Activated CD4-positive, alpha-beta T cell treated with anti-CD3 and anti-CD28 coated beads, Interleukin-2, amount 50 U/mL, for 16 hours (primary cell): ENCODE data around the gene TNKS2.
"Not testable (repeated sequence)": the region's sequence is repeated elsewhere in the genome, so short reads cannot be mapped to it uniquely, and the experiment has no call there.

ENCODE experiments used
- DNase-seq: peaks from one replicate; pipeline ENCODE4 v3.0.0-alpha.2; 2020

Gene TNKS2

GRCh38 chr10:91879515-91880170, 81.4 kb downstream of the TNKS2 start:
- DNase-seq: no peak

GRCh38 chr10:91880310-91880709, 82.1 kb downstream of the TNKS2 start:
- no peak for DNase-seq

GRCh38 chr10:91883549-91884444, 85.6 kb downstream of the TNKS2 start:
- DNase-seq: no peak

GRCh38 chr10:91884536-91884935, 86.3 kb downstream of the TNKS2 start:
- no peak for DNase-seq

- no peak for DNase-seq
Measured at GRCh38 chr10:91885362-91886079, 87.3 kb downstream of the TNKS2 start.

- no peak for DNase-seq
Measured at GRCh38 chr10:91886954-91887271, 88.7 kb downstream of the TNKS2 start.

- peak; percentile 19 for DNase-seq
Measured at GRCh38 chr10:91887272-91888076, 89.2 kb downstream of the TNKS2 start.

- no peak for DNase-seq
Measured at GRCh38 chr10:91891125-91892001, 93.1 kb downstream of the TNKS2 start.

- no peak for DNase-seq
Measured at GRCh38 chr10:91893051-91893450, 94.8 kb downstream of the TNKS2 start.

- DNase-seq: not testable (repeated sequence)
Measured at GRCh38 chr10:91894261-91894685, 96.0 kb downstream of the TNKS2 start.

GRCh38 chr10:91896212-91896756, 98.1 kb downstream of the TNKS2 start:
- no peak for DNase-seq

GRCh38 chr10:91897421-91897820, 99.2 kb downstream of the TNKS2 start:
- no peak for DNase-seq

GRCh38 chr10:91901784-91902677, 103.8 kb downstream of the TNKS2 start:
- DNase-seq: peak; percentile 88

- DNase-seq: no peak
Measured at GRCh38 chr10:91907033-91907594, 108.9 kb downstream of the TNKS2 start.

GRCh38 chr10:91907914-91908336, 109.7 kb downstream of the TNKS2 start:
- DNase-seq: no peak

- peak; percentile 82 for DNase-seq
Measured at GRCh38 chr10:91908337-91909116, 110.3 kb downstream of the TNKS2 start.

- DNase-seq: peak; percentile 48
Measured at GRCh38 chr10:91909117-91909677, 111.0 kb downstream of the TNKS2 start, which contains the start of gene FGFBP3. Gene FGFBP3, minus strand, starts transcription at chr10:91909486. Its CDS starts 517 bp downstream, at chr10:91908969.

- no peak for DNase-seq
Measured at GRCh38 chr10:91910467-91910866, 112.2 kb downstream of the TNKS2 start.
